HepG2 (cell line): Measurements from ENCODE around the gene NSMCE1. TPM values are rescaled to one million over a fixed set of nuclear protein-coding genes. Genes with fewer than 3 reads are reported as not detected.

Source experiments
- HDAC1 ChIP-seq: sonication (generic); formaldehyde crosslinking; IDR thresholded peaks from 2 replicates; pipeline ENCODE4 v1.5.1; 2020; ENCODE audit warnings: mild to moderate bottlenecking, missing genetic modification reagents
- JUN ChIP-seq: sonication (generic); formaldehyde crosslinking; IDR thresholded peaks from 2 replicates; pipeline ENCODE4 v1.4.0; 2020; ENCODE audit warnings: mild to moderate bottlenecking, missing genetic modification reagents
- LCORL ChIP-seq, 2 experiments: fragments of 450-650 bp in 1 of 2; sonication (generic) in 1 of 2; formaldehyde crosslinking in 1 of 2; IDR thresholded peaks; 2 replicates each; pipeline versions ENCODE4 v1.5.0 to v1.6.1; 2017 to 2020; ENCODE audit warnings: antibody characterized with exemption in 1 of 2, missing genetic modification reagents in 1 of 2
- ZNF569 ChIP-seq: sonication (generic); formaldehyde crosslinking; IDR thresholded peaks from 2 replicates; pipeline ENCODE4 v1.5.0; 2020; ENCODE audit warnings: mild to moderate bottlenecking, missing genetic modification reagents, moderate library complexity, borderline replicate concordance
- ZNF766 ChIP-seq: sonication (generic); formaldehyde crosslinking; IDR thresholded peaks from 2 replicates; pipeline ENCODE4 v1.5.0; 2020; ENCODE audit warnings: missing genetic modification reagents, borderline replicate concordance
- ZNF782 ChIP-seq: sonication (generic); formaldehyde crosslinking; IDR thresholded peaks from 2 replicates; pipeline ENCODE4 v1.4.0; 2020; ENCODE audit warnings: missing genetic modification reagents, mild to moderate bottlenecking, borderline replicate concordance
- polyA plus RNA-seq, 8 experiments: library from polyadenylated mRNA; depleted of rRNA in 3 of 8; stranded (reverse) in 7 of 8; unstranded in 1 of 8; fragments of >200 nt; fragmentation: Illumina TruSeq in 4 of 8; extraction: Trizol in 4 of 8; gene quantifications; 2 replicates each; pipeline versions ENCODE4 v1.2.1 to v1.2.3, GENCODE V29; 2011 to 2016; ENCODE audit warnings: low read depth in 4 of 8, missing spikeins in 1 of 8, mixed read lengths in 1 of 8; ENCODE audit not compliant: insufficient read depth in 1 of 8
- total RNA-seq, 5 experiments: library from RNA; depleted of rRNA; stranded (reverse); fragments of >200 nt; fragmentation: Illumina TruSeq; extraction: Trizol; gene quantifications; 2 replicates each; pipeline ENCODE4 v1.2.3, GENCODE V29; 2016; ENCODE audit warnings: low read depth in 1 of 5
- TF ChIP-seq, protein P1 (sequence below): sonication (generic); formaldehyde crosslinking; IDR thresholded peaks from 2 replicates; pipeline ENCODE4 v1.5.1; 2020; ENCODE audit warnings: missing genetic modification reagents, mild to moderate bottlenecking, borderline replicate concordance
- TF ChIP-seq, protein P2 (sequence below), 2 experiments: sonication (generic) in 1 of 2; formaldehyde crosslinking in 1 of 2; IDR thresholded peaks; 2 replicates each; pipeline versions ENCODE4 v1.6.1 to v1.9.0; 2014 to 2022; ENCODE audit warnings: antibody characterized with exemption in 1 of 2, borderline replicate concordance in 1 of 2, inconsistent platforms in 1 of 2, low read depth in 1 of 2, missing genetic modification reagents in 1 of 2
- TF ChIP-seq, protein P3 (sequence below): sonication (generic); formaldehyde crosslinking; IDR thresholded peaks from 2 replicates; pipeline ENCODE4 v1.4.0; 2020; ENCODE audit warnings: missing genetic modification reagents, borderline replicate concordance
- TF ChIP-seq, protein P4 (sequence below): sonication (generic); formaldehyde crosslinking; IDR thresholded peaks from 2 replicates; pipeline ENCODE4 v1.4.0; 2020; ENCODE audit warnings: missing genetic modification reagents, mild to moderate bottlenecking, borderline replicate concordance
- TF ChIP-seq, protein P5 (sequence below): sonication (generic); formaldehyde crosslinking; IDR thresholded peaks from 2 replicates; pipeline ENCODE4 v1.5.0; 2020; ENCODE audit warnings: mild to moderate bottlenecking, missing genetic modification reagents

Gene NSMCE1
- total and polyA plus RNA-seq, 2 of the 13 experiments (the other 11 are each of a cell fraction or from before 2014, with no cell fraction given): 42.7 to 52.9 TPM

DNA sequence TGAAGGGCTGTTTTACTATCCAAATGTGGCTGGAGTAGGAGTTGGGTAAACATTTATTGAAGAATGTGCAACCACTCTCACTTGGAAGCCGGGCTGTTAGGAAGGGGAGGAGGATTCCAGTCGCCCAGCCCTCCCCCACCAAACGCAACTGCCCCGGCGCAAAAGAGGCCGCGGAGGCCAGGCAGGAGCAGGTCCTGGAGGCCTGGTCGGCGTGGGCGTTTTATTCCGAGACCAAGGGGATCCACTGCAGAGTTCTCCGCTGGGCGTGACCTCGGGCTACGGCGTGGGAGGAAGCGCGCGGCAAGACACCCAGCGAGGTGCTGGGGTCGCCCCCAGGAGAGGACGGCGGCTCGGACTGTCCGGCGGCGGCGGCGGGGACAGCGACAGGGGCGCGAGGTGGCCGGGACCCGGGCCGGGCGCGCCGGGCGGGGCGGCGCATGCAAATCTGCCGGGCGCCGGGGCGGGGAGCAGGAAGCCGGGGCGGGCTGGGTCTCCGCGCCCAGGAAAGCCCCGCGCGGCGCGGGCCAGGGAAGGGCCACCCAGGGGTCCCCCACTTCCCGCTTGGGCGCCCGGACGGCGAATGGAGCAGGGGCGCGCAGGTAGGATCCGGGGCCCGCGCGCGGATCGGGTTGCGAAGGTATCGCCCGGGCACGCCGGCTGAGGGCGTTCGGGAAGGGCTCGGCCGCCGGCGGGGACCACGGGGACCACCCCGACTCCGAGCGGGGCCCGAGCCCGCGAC is 45.0 kb upstream of the NSMCE1 start, which contains the start of gene IL4R (continued):
- peak; percentile 72 for TF ChIP-seq HDAC1
- TF ChIP-seq ZNF569 (CRISPR knock-in tag): no peak
- TF ChIP-seq, protein P1, sequence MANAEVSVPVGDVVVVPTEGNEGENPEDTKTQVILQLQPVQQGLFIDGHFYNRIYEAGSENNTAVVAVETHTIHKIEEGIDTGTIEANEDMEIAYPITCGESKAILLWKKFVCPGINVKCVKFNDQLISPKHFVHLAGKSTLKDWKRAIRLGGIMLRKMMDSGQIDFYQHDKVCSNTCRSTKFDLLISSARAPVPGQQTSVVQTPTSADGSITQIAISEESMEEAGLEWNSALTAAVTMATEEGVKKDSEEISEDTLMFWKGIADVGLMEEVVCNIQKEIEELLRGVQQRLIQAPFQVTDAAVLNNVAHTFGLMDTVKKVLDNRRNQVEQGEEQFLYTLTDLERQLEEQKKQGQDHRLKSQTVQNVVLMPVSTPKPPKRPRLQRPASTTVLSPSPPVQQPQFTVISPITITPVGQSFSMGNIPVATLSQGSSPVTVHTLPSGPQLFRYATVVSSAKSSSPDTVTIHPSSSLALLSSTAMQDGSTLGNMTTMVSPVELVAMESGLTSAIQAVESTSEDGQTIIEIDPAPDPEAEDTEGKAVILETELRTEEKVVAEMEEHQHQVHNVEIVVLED (CRISPR knock-in tag): peak; percentile 58; the same call in 1 of the 2 replicates
- peak; percentile 48; the same call in 1 of the 2 replicates for TF ChIP-seq ZNF766
- TF ChIP-seq, protein P2, sequence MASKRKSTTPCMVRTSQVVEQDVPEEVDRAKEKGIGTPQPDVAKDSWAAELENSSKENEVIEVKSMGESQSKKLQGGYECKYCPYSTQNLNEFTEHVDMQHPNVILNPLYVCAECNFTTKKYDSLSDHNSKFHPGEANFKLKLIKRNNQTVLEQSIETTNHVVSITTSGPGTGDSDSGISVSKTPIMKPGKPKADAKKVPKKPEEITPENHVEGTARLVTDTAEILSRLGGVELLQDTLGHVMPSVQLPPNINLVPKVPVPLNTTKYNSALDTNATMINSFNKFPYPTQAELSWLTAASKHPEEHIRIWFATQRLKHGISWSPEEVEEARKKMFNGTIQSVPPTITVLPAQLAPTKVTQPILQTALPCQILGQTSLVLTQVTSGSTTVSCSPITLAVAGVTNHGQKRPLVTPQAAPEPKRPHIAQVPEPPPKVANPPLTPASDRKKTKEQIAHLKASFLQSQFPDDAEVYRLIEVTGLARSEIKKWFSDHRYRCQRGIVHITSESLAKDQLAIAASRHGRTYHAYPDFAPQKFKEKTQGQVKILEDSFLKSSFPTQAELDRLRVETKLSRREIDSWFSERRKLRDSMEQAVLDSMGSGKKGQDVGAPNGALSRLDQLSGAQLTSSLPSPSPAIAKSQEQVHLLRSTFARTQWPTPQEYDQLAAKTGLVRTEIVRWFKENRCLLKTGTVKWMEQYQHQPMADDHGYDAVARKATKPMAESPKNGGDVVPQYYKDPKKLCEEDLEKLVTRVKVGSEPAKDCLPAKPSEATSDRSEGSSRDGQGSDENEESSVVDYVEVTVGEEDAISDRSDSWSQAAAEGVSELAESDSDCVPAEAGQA (IDR thresholded peaks at IDR 0.05; ENCODE audit: low read depth): 0 out of 2 replicates have a peak, but pooled peaks have one; percentile 10
- TF ChIP-seq, protein P2 (CRISPR knock-in tag; IDR thresholded peaks at IDR 0.05; ENCODE audit: borderline replicate concordance): no peak
- no peak for TF ChIP-seq JUN
- TF ChIP-seq LCORL (IDR thresholded peaks at IDR 0.05): no peak
- peak; percentile 56; the same call in 1 of the 2 replicates for TF ChIP-seq LCORL (CRISPR knock-in tag; IDR thresholded peaks at IDR 0.05)
- TF ChIP-seq, protein P3, sequence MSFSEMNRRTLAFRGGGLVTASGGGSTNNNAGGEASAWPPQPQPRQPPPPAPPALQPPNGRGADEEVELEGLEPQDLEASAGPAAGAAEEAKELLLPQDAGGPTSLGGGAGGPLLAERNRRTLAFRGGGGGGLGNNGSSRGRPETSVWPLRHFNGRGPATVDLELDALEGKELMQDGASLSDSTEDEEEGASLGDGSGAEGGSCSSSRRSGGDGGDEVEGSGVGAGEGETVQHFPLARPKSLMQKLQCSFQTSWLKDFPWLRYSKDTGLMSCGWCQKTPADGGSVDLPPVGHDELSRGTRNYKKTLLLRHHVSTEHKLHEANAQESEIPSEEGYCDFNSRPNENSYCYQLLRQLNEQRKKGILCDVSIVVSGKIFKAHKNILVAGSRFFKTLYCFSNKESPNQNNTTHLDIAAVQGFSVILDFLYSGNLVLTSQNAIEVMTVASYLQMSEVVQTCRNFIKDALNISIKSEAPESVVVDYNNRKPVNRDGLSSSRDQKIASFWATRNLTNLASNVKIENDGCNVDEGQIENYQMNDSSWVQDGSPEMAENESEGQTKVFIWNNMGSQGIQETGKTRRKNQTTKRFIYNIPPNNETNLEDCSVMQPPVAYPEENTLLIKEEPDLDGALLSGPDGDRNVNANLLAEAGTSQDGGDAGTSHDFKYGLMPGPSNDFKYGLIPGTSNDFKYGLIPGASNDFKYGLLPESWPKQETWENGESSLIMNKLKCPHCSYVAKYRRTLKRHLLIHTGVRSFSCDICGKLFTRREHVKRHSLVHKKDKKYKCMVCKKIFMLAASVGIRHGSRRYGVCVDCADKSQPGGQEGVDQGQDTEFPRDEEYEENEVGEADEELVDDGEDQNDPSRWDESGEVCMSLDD (CRISPR knock-in tag): peak; percentile 78; the same call in 1 of the 2 replicates
- TF ChIP-seq ZNF782 (CRISPR knock-in tag): peak; percentile 29; the same call in 1 of the 2 replicates
- TF ChIP-seq, protein P4, sequence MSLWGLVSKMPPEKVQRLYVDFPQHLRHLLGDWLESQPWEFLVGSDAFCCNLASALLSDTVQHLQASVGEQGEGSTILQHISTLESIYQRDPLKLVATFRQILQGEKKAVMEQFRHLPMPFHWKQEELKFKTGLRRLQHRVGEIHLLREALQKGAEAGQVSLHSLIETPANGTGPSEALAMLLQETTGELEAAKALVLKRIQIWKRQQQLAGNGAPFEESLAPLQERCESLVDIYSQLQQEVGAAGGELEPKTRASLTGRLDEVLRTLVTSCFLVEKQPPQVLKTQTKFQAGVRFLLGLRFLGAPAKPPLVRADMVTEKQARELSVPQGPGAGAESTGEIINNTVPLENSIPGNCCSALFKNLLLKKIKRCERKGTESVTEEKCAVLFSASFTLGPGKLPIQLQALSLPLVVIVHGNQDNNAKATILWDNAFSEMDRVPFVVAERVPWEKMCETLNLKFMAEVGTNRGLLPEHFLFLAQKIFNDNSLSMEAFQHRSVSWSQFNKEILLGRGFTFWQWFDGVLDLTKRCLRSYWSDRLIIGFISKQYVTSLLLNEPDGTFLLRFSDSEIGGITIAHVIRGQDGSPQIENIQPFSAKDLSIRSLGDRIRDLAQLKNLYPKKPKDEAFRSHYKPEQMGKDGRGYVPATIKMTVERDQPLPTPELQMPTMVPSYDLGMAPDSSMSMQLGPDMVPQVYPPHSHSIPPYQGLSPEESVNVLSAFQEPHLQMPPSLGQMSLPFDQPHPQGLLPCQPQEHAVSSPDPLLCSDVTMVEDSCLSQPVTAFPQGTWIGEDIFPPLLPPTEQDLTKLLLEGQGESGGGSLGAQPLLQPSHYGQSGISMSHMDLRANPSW (CRISPR knock-in tag): no peak
- TF ChIP-seq, protein P5, sequence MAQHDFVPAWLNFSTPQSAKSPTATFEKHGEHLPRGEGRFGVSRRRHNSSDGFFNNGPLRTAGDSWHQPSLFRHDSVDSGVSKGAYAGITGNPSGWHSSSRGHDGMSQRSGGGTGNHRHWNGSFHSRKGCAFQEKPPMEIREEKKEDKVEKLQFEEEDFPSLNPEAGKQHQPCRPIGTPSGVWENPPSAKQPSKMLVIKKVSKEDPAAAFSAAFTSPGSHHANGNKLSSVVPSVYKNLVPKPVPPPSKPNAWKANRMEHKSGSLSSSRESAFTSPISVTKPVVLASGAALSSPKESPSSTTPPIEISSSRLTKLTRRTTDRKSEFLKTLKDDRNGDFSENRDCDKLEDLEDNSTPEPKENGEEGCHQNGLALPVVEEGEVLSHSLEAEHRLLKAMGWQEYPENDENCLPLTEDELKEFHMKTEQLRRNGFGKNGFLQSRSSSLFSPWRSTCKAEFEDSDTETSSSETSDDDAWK (CRISPR knock-in tag): no peak
